Endothelial cell of umbilical vein (primary cell): ENCODE measurements around the gene MERTK. TPM values are rescaled to one million over a fixed set of nuclear protein-coding genes. Genes with fewer than 3 reads are reported as not detected.

ENCODE experiments used
- BruUV-seq: library from RNA; stranded (reverse); fragments of 400-500 nt; replicated peaks from 2 replicates; lab custom pipeline; 2021; lab: Mats Ljungman, UMichigan
- CTCF ChIA-PET: fragments of 300-600, 350-600 bp; sonication (Branson Sonifier 250); formaldehyde crosslinking; loops from one replicate; lab custom pipeline; 2021; ENCODE audit warnings: antibody characterized with exemption, inconsistent platforms; lab: Charles Lee
- POLR2A ChIA-PET: fragments of 300-600, 350-600 bp; sonication (Branson Sonifier 250); formaldehyde crosslinking; loops from one replicate; lab custom pipeline; 2021; ENCODE audit warnings: antibody characterized with exemption, inconsistent platforms; lab: Charles Lee
- DNase-seq: peaks from one replicate; pipeline ENCODE4 v3.0.0-alpha.2; 2011; ENCODE audit warnings: low read depth, low spot score
- FAIRE-seq: peaks from 2 replicates; lab custom pipeline; 2011; peaks lifted over from hg19 to GRCh38; lab: Jason Lieb, UNC
- H2AFZ ChIP-seq: 2 replicates; pipeline ENCODE4 v1.6.0; 2012; ENCODE audit warnings: low read depth, low read length, control low read depth, inconsistent platforms
- H3K27ac ChIP-seq: 2 replicates; pipeline ENCODE4 v1.5.1; 2011; ENCODE audit warnings: low read depth, mild to moderate bottlenecking, control low read depth, low read length, moderate library complexity; ENCODE audit not compliant: insufficient read depth
- H3K27me3 ChIP-seq, 2 experiments: 2 replicates each; pipeline versions ENCODE4 v1.6.0 to v1.6.1; 2011; ENCODE audit warnings: low read length in 2 of 2, mixed read lengths in 1 of 2; ENCODE audit not compliant: control insufficient read depth in 2 of 2, insufficient read depth in 2 of 2
- H3K36me3 ChIP-seq, 2 experiments: 2 replicates in 1 of 2; 3 replicates in 1 of 2; pipeline ENCODE4 v1.5.1; 2011; ENCODE audit warnings: low read length in 2 of 2, mild to moderate bottlenecking in 1 of 2, moderate library complexity in 1 of 2; ENCODE audit not compliant: control insufficient read depth in 2 of 2, insufficient read depth in 2 of 2; ENCODE audit errors: extremely low read depth in 1 of 2
- H3K4me1 ChIP-seq: 3 replicates; pipeline ENCODE4 v1.5.1; 2011; ENCODE audit warnings: mild to moderate bottlenecking, low read length; ENCODE audit not compliant: control insufficient read depth, insufficient read depth; ENCODE audit errors: extremely low read depth
- H3K4me2 ChIP-seq: 2 replicates; pipeline ENCODE4 v1.6.1; 2011; ENCODE audit warnings: low read length, control low read depth, mixed read lengths; ENCODE audit not compliant: insufficient read depth
- H3K4me3 ChIP-seq, 3 experiments: fragments of 200-600 bp in 1 of 3; sonication (generic), shearing (Covaris generic) in 1 of 3; replicated peaks in 1 of 3; 2 replicates each; pipeline ENCODE4 v1.5.1; 2011 to 2016; ENCODE audit warnings: control low read depth in 3 of 3, low read length in 3 of 3, mild to moderate bottlenecking in 2 of 3, inconsistent platforms in 1 of 3, low read depth in 1 of 3, moderate library complexity in 1 of 3; ENCODE audit not compliant: insufficient read depth in 1 of 3
- H3K79me2 ChIP-seq: 2 replicates; pipeline ENCODE4 v1.6.0; 2012; ENCODE audit warnings: low read length, inconsistent platforms; ENCODE audit not compliant: control insufficient read depth, insufficient read depth
- H3K9ac ChIP-seq: replicated peaks from 2 replicates; pipeline ENCODE3; 2011; ENCODE audit warnings: low read length, control low read depth; ENCODE audit not compliant: insufficient read depth; ENCODE audit errors: extremely low read depth
- H3K9me1 ChIP-seq: replicated peaks from 3 replicates; pipeline ENCODE4 v1.6.0; 2011; ENCODE audit warnings: mild to moderate bottlenecking, low read length; ENCODE audit not compliant: control insufficient read depth, insufficient read depth; ENCODE audit errors: extremely low read depth
- H3K9me3 ChIP-seq: replicated peaks from 2 replicates; pipeline ENCODE4 v1.5.1; 2012; ENCODE audit warnings: low read length, inconsistent platforms; ENCODE audit not compliant: control insufficient read depth, insufficient read depth
- H4K20me1 ChIP-seq: replicated peaks from 2 replicates; pipeline ENCODE3; 2011; ENCODE audit warnings: mild to moderate bottlenecking, low read length; ENCODE audit not compliant: control insufficient read depth, insufficient read depth; ENCODE audit errors: extremely low read depth
- CTCF ChIP-seq, 2 donors: IDR thresholded peaks; 1 replicate in 1 of 2; 2 replicates in 1 of 2; pipeline ENCODE4 v1.5.1; 2011; ENCODE audit warnings: low read length in 2 of 2, mild to moderate bottlenecking in 2 of 2, moderate library complexity in 2 of 2, control low read depth in 1 of 2, inconsistent platforms in 1 of 2, low read depth in 1 of 2; ENCODE audit not compliant: insufficient read depth in 1 of 2; ENCODE audit errors: extremely low read depth in 1 of 2
- EZH2 ChIP-seq: IDR thresholded peaks from 2 replicates; pipeline ENCODE4 v1.6.1; 2012; ENCODE audit warnings: borderline replicate concordance, low read depth, mild to moderate bottlenecking, moderate library complexity, low read length, inconsistent platforms; ENCODE audit not compliant: severe bottlenecking
- FOS ChIP-seq: IDR thresholded peaks from 2 replicates; pipeline ENCODE4 v1.6.1; 2011; ENCODE audit warnings: mild to moderate bottlenecking, low read length, moderate library complexity, borderline replicate concordance; ENCODE audit not compliant: insufficient read depth
- GATA2 ChIP-seq: IDR thresholded peaks from 2 replicates; pipeline ENCODE4 v1.7.0; 2011; ENCODE audit warnings: low read depth, mild to moderate bottlenecking, moderate library complexity, mixed read lengths, low read length; ENCODE audit not compliant: insufficient read length, insufficient read depth
- JUN ChIP-seq: IDR thresholded peaks from 2 replicates; pipeline ENCODE4 v1.6.1; 2011; ENCODE audit warnings: borderline replicate concordance, low read depth; ENCODE audit not compliant: insufficient read length, insufficient read depth
- MAX ChIP-seq: IDR thresholded peaks from 2 replicates; pipeline ENCODE4 v1.6.1; 2011; ENCODE audit not compliant: insufficient read depth, insufficient read length
- MYC ChIP-seq: IDR thresholded peaks from one replicate; pipeline ENCODE4 v1.6.1; 2011; ENCODE audit warnings: mild to moderate bottlenecking, low read depth, low read length
- POLR2A ChIP-seq: IDR thresholded peaks from 2 replicates; pipeline ENCODE4 v1.6.1; 2012; ENCODE audit warnings: low read depth, mild to moderate bottlenecking, control low read depth, low read length
- POLR2AphosphoS5 ChIP-seq: IDR thresholded peaks from 2 replicates; pipeline ENCODE4 v1.6.1; 2012; ENCODE audit warnings: low read depth, mild to moderate bottlenecking, control low read depth, low read length, moderate library complexity; ENCODE audit not compliant: insufficient read depth
- dilution Hi-C: fragments of 300-500 bp; cut with MboI; formaldehyde crosslinking; loops from one replicate; pipeline ENCODE4 v1.15.0; 2019; ENCODE audit warnings: low sequenced_read_pairs; ENCODE audit not compliant: extremely low pct_ligation_motif_present
- intact Hi-C: fragments of 100-400 bp; cut with micrococcal nuclease; formaldehyde crosslinking; loops from one replicate; pipeline ENCODE4 v1.10.0; 2022
- polyA plus RNA-seq, 4 experiments: library from polyadenylated mRNA; depleted of rRNA in 3 of 4; stranded (reverse) in 3 of 4; unstranded in 1 of 4; fragments of >200 nt; gene quantifications; 2 replicates each; pipeline versions ENCODE4 v1.2.1 to v1.2.3, GENCODE V29; 2011 to 2012; ENCODE audit warnings: missing spikeins in 1 of 4
- total RNA-seq: library from RNA; stranded (reverse); gene quantifications from 2 replicates; pipeline ENCODE4 v1.2.3, GENCODE V29; 2021

The MERTK gene
- total and polyA plus RNA-seq, 2 donors (not counting 3 experiments of a cell fraction or from before 2014, with no cell fraction given) = 37.3 to 39.6 TPM

GRCh38 chr2:111930409-111930808 is 32.0 kb downstream of the MERTK start:
- DNase-seq (no peak), FAIRE-seq (no peak)
- no peaks in the 10 kb centered on the region for H4K20me1 ChIP-seq
- H3K36me3 ChIP-seq = peaks cover 0 to 5% of the 10 kb centered on the region in 2 experiments
- H3K9me3 ChIP-seq = no peaks in the 10 kb centered on the region
- no peaks in the 10 kb centered on the region for H3K9me1 ChIP-seq
- ChIA-PET POLR2A (interaction anchor here (0.5 kb wide), 1 partner anchor 44 kb away, joined by 7 read pairs; no protein-coding TSS in a partner anchor), CTCF (interaction anchor here (1.1 to 2.2 kb wide), 3 partner anchors 8 to 85 kb away, joined by 3 to 6 read pairs (median 4); no protein-coding TSS in a partner anchor)
- H3K27me3 ChIP-seq = no peaks in the 10 kb centered on the region
- H3K9ac ChIP-seq = peak overlapping the region; percentile 4
- no peak overlapping the region for H3K4me3 ChIP-seq
- peak overlapping the region; percentile 29 for H3K4me2 ChIP-seq
- no TSS peak for BruUV-seq
- dilution Hi-C loops (no loop called here), intact Hi-C loops (no loop called here)
- H3K4me1 ChIP-seq = peaks cover 11% of the 10 kb centered on the region
- peak overlapping the region; percentile 65 for H3K27ac ChIP-seq
- TF ChIP-seq POLR2AphosphoS5 (no peak), CTCF (IDR thresholded peaks at IDR 0.05; ENCODE audit: extremely low read depth in 1 of 2, insufficient read depth in 1 of 2, low read depth in 1 of 2, low read length in 2 of 2) (no peak), MYC (no peak), GATA2 (no peak), POLR2A (no peak), MAX (no peak), JUN (no peak), EZH2 (no peak), FOS (no peak)
- peaks cover 3% of the 10 kb centered on the region for H3K79me2 ChIP-seq
- no peak overlapping the region for H2AFZ ChIP-seq
